ENCODE data around the gene CHEK1. TPM values are rescaled to one million over a fixed set of nuclear protein-coding genes. Genes with fewer than 3 reads are reported as not detected.
"Not testable (repeated sequence)": the region's sequence is repeated elsewhere in the genome, so short reads cannot be mapped to it uniquely, and the experiment has no call there.

CHEK1 gene
- total RNA-seq, 1 donor from 2014 or later: 25.9 TPM

DNA sequence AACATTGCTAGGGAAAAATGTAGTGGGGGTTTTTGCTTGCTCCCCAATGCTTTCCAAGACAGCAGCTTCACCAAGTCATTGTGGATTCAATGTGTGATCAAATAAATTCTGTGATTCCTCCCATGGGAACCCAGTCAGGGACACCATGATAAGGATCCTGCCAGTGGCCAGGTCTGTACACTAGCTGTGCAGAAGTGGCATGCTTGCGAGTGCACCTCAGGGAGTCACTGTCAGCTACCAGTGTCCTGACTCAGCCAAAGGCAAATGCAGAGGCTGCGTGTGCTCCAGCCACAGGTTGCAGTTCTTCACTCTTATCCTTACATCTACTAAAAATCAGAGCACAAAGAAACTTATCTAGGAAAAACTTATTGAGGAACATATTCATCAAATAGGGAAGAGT, 65.0 kb downstream of the CHEK1 start:
- no peaks in the 10 kb centered on the region for H3K4me1 Mint-ChIP-seq
- DNase-seq (ENCODE audit: low spot score in 2 of 2, unreplicated experiment in 2 of 2): no peak
- peaks cover 2% of the 10 kb centered on the region for H3K9me3 Mint-ChIP-seq
- TF ChIP-seq, protein P1, sequence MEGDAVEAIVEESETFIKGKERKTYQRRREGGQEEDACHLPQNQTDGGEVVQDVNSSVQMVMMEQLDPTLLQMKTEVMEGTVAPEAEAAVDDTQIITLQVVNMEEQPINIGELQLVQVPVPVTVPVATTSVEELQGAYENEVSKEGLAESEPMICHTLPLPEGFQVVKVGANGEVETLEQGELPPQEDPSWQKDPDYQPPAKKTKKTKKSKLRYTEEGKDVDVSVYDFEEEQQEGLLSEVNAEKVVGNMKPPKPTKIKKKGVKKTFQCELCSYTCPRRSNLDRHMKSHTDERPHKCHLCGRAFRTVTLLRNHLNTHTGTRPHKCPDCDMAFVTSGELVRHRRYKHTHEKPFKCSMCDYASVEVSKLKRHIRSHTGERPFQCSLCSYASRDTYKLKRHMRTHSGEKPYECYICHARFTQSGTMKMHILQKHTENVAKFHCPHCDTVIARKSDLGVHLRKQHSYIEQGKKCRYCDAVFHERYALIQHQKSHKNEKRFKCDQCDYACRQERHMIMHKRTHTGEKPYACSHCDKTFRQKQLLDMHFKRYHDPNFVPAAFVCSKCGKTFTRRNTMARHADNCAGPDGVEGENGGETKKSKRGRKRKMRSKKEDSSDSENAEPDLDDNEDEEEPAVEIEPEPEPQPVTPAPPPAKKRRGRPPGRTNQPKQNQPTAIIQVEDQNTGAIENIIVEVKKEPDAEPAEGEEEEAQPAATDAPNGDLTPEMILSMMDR (IDR thresholded peaks at IDR 0.05; ENCODE audit: unreplicated experiment): no peak
- no peak overlapping the region for H3K4me3 Mint-ChIP-seq
- H3K27ac Mint-ChIP-seq: no peak overlapping the region
- no peaks in the 10 kb centered on the region for H3K36me3 Mint-ChIP-seq
- H3K27me3 Mint-ChIP-seq (ENCODE audit: low read depth): no peaks in the 10 kb centered on the region

DNA sequence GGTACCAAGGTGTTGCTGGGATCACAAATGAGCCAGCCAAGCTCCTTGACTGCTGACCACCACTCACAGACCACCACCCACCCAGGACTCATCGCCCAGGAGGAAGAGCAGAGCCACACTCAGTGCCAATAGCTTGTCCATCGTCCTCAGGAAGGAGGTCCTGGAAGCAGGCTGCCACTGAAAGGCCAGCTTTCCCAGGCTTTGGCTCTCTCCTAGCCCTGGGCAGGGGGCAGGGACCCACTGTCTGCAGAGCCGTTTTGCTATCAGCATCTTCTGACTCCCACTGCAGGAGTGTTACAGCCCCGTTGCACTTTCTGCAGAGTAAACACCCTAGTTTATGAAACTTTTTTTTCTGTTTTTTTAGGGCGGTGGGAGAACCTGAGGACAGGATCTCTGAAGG, 67.9 kb downstream of the CHEK1 start:
- Mint-ChIP-seq H3K4me3 (no peak overlapping the region), H3K9me3 (peaks cover 13% of the 10 kb centered on the region), H3K27me3 (ENCODE audit: low read depth) (no peaks in the 10 kb centered on the region), H3K27ac (no peak overlapping the region), H3K36me3 (no peaks in the 10 kb centered on the region), H3K4me1 (no peaks in the 10 kb centered on the region)
- TF ChIP-seq, protein P1 (IDR thresholded peaks at IDR 0.05; ENCODE audit: unreplicated experiment): no peak
- no peak for DNase-seq (ENCODE audit: low spot score in 2 of 2, unreplicated experiment in 2 of 2)

DNA sequence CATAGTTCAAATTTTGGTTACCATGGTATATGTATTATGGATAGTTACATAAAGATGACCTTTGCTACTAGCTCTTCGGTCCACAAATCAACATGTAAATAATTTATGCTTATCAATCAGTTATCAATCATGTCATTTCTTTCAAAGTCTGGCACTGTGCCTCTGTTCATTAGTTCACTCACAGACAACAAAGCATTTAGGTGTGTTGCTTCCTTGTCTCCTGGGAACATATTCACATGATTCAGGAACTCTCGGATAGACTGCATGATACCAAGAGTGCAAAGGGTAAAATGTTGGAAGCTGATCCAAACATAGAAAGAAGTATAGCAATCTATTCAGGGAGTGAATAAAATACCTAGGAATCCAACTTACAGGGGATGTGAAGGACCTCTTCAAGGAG, 70.0 kb downstream of the CHEK1 start:
- no peak overlapping the region for H3K4me3 Mint-ChIP-seq
- no peaks in the 10 kb centered on the region for H3K36me3 Mint-ChIP-seq
- peaks cover 13% of the 10 kb centered on the region for H3K9me3 Mint-ChIP-seq
- no peak overlapping the region for H3K27ac Mint-ChIP-seq
- H3K27me3 Mint-ChIP-seq (ENCODE audit: low read depth): peaks cover 3% of the 10 kb centered on the region
- TF ChIP-seq, protein P1 (IDR thresholded peaks at IDR 0.05; ENCODE audit: unreplicated experiment): no peak
- no peak for DNase-seq (ENCODE audit: low spot score in 2 of 2, unreplicated experiment in 2 of 2)
- H3K4me1 Mint-ChIP-seq: no peaks in the 10 kb centered on the region

DNA sequence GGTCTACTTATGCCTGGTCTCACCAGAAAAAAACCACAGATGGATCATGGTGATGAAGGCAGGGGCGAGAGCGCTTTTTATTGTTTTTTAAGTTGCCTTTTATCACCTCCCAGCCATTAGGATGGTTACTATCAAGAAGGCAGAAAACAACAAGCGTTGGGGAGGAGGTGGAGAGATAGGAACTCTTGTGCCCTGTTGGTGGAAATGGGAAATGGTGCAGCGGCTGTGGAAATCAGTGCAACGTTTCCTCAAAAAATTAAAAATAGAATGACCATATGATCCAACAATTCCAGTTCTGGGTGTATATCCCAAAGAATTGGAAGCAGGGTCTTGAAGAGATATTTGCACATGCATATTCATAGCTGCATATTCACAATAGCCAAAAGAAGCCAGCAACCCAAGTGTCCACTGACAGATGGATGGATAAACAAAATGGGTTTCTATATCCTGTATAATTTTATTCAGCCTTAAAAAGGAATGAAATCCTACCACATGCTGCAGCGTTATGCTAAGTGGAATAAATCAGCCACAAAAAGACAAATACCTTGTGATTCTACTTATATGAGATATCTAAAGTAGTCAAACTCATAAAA, 76.2 kb downstream of the CHEK1 start:
- Mint-ChIP-seq H3K4me1 (no peaks in the 10 kb centered on the region), H3K27ac (no peak overlapping the region), H3K27me3 (ENCODE audit: low read depth) (peaks cover 8% of the 10 kb centered on the region), H3K4me3 (no peak overlapping the region), H3K9me3 (no peaks in the 10 kb centered on the region), H3K36me3 (no peaks in the 10 kb centered on the region)
- DNase-seq (ENCODE audit: low spot score in 2 of 2, unreplicated experiment in 2 of 2): no peak
- TF ChIP-seq, protein P1 (IDR thresholded peaks at IDR 0.05; ENCODE audit: unreplicated experiment): no peak

DNA sequence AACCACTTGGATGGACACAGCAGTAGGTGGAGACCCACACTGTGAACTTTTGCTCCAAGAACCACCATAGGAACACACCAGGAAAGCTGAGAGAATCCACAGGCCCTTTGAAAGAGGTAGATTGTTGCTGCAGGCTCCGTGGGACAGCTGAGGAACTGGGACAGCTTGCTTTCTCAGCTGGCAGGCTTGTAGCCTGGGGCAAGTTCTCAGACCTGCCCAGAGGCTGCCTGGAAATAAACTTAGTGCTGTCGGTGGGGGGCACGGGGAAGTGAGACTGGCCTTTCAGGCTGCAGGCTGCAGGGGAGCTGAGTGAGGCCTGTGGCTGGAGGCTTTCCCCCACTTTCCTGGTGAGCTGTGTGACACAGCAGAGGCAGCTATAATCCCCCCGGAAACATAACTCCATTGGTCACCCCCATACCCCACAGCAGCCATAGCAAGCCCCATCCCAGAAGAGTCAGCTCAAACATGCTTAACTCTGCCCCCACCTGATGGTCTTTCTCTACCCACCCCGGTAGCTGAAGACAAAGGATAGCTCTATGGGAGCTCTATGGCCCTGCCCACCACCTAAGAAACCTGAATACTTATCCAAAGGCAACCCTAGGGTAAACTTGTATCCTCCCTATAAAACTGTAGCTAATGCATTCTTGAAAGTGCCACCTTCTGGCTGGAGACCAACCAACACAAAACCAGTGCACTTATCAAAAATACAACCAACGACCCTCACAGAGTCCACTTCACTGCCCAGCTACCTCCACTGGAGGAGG, 77.1 kb downstream of the CHEK1 start:
- Mint-ChIP-seq H3K4me3 (no peak overlapping the region), H3K9me3 (no peaks in the 10 kb centered on the region), H3K36me3 (no peaks in the 10 kb centered on the region), H3K4me1 (no peaks in the 10 kb centered on the region), H3K27ac (no peak overlapping the region), H3K27me3 (ENCODE audit: low read depth) (peaks cover 16% of the 10 kb centered on the region)
- no peak for DNase-seq (ENCODE audit: low spot score in 2 of 2, unreplicated experiment in 2 of 2)
- TF ChIP-seq, protein P1 (IDR thresholded peaks at IDR 0.05; ENCODE audit: unreplicated experiment): no peak

DNA sequence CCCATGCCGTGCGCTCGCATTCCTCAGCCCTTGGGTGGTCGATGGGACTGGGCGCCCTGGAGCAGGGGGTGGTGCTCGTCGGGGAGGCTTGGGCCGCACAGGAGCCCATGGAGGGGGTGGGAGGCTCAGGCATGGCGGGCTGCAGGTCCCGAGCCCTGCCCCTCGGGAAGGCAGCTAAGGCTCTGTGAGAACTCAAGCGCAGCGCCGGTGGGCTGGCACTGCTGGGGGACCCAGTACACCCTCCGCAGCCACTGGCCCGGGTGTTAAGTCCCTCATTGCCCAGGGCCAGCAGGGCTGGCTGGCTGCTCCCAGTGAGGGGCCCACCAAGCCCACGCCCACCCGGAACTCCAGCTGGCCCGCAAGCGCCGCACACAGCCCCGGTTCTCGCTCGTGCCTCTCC, 79.7 kb downstream of the CHEK1 start:
- H3K4me1 Mint-ChIP-seq; H3K9me3 Mint-ChIP-seq; H3K4me3 Mint-ChIP-seq; H3K36me3 Mint-ChIP-seq; DNase-seq (ENCODE audit: low spot score in 2 of 2, unreplicated experiment in 2 of 2); H3K27ac Mint-ChIP-seq: not testable (repeated sequence)
- H3K27me3 Mint-ChIP-seq (ENCODE audit: low read depth): peaks cover 30% of the 10 kb centered on the region
